K562 (cell line): ENCODE measurements around the gene COL26A1. TPM values are rescaled to one million over a fixed set of nuclear protein-coding genes. Genes with fewer than 3 reads are reported as not detected.

Source experiments
- ATAC-seq: fragments of 200-7000 bp; cut with Tn5 transposase; 3 replicates; pipeline ENCODE4 v1.9.1; 2020; ENCODE audit warnings: moderate library complexity
- BruUV-seq: library from RNA; stranded (reverse); fragments of 400-500 nt; replicated peaks from 2 replicates; lab custom pipeline; 2021; lab: Mats Ljungman, UMichigan
- CTCF ChIA-PET: fragments of 300-600 bp; formaldehyde crosslinking; extraction: SDS; loops from one replicate; lab custom pipeline; 2021; ENCODE audit warnings: low intra/inter-chr PET ratio; lab: Yijun Ruan, JAX
- POLR2A ChIA-PET: fragments of 300-600, 350-650 bp; sonication (Branson Sonifier 250); formaldehyde crosslinking; extraction: SDS; loops from one replicate; lab custom pipeline; 2021; ENCODE audit warnings: antibody characterized with exemption, inconsistent platforms; lab: Yijun Ruan, JAX
- DNase-seq, 4 experiments: peaks; one replicate each; pipeline versions ENCODE4 v3.0.0 to v3.0.0-alpha.2; 2011 to 2018; ENCODE audit warnings: low spot score in 3 of 4, mixed read lengths in 3 of 4; ENCODE audit errors: extremely low read depth in 1 of 4
- FAIRE-seq: peaks from 2 replicates; lab custom pipeline; 2011; peaks lifted over from hg19 to GRCh38; lab: Jason Lieb, UNC
- H2AFZ ChIP-seq: 2 replicates; pipeline ENCODE4 v1.6.0; 2011; ENCODE audit warnings: low read depth, low read length, control low read depth, inconsistent platforms
- H3K27ac ChIP-seq: fragments of 200-600 bp; 3 replicates; pipeline ENCODE4 v1.8.0; 2011; ENCODE audit warnings: low read depth, mild to moderate bottlenecking, control low read depth, inconsistent platforms, low read length, moderate library complexity, mixed read lengths; ENCODE audit errors: extremely low read depth
- H3K27me3 ChIP-seq, 2 experiments: fragments of 300-600 bp in 1 of 2; 2 replicates in 1 of 2; 3 replicates in 1 of 2; pipeline versions ENCODE4 v1.6.0 to v1.8.0; 2011; ENCODE audit warnings: inconsistent platforms in 2 of 2, low read length in 2 of 2, mild to moderate bottlenecking in 1 of 2, mixed read lengths in 1 of 2, moderate library complexity in 1 of 2; ENCODE audit not compliant: control insufficient read depth in 2 of 2, insufficient read depth in 2 of 2
- H3K36me3 ChIP-seq: fragments of 300-600 bp; 3 replicates; pipeline ENCODE4 v1.8.0; 2011; ENCODE audit warnings: mild to moderate bottlenecking, low read length, inconsistent platforms; ENCODE audit not compliant: control insufficient read depth, insufficient read depth
- H3K4me1 ChIP-seq, 2 experiments: fragments of 200-600 bp in 1 of 2; replicated peaks in 1 of 2; 2 replicates in 1 of 2; 3 replicates in 1 of 2; pipeline versions ENCODE4 v1.5.1 to v1.8.0; 2011; ENCODE audit warnings: inconsistent platforms in 2 of 2, low read length in 2 of 2, mild to moderate bottlenecking in 1 of 2, mixed read lengths in 1 of 2, moderate library complexity in 1 of 2; ENCODE audit not compliant: control insufficient read depth in 2 of 2, insufficient read depth in 2 of 2
- H3K4me2 ChIP-seq: 2 replicates; pipeline ENCODE4 v1.6.1; 2011; ENCODE audit warnings: low read length, control low read depth, inconsistent platforms, mixed read lengths; ENCODE audit not compliant: insufficient read depth
- H3K4me3 ChIP-seq: fragments of 200-600 bp; sonication (generic), shearing (Covaris generic); 2 replicates; pipeline ENCODE4 v1.5.1; 2016; ENCODE audit warnings: control low read depth, inconsistent platforms
- H3K79me2 ChIP-seq: fragments of 200-600 bp; 3 replicates; pipeline ENCODE4 v1.8.0; 2011; ENCODE audit warnings: low read length, inconsistent platforms; ENCODE audit not compliant: control insufficient read depth, insufficient read depth
- H3K9ac ChIP-seq, 2 experiments: 2 replicates each; pipeline versions ENCODE4 v1.6.0 to v1.6.1; 2011; ENCODE audit warnings: low read depth in 2 of 2, low read length in 2 of 2, control low read depth in 1 of 2, inconsistent platforms in 1 of 2, mild to moderate bottlenecking in 1 of 2, mixed read lengths in 1 of 2; ENCODE audit not compliant: insufficient read depth in 1 of 2
- H3K9me1 ChIP-seq: one replicate; pipeline ENCODE4 v1.6.0; 2011; ENCODE audit warnings: inconsistent platforms, mild to moderate bottlenecking, low read length, moderate library complexity; ENCODE audit not compliant: control insufficient read depth, insufficient read depth
- H3K9me3 ChIP-seq: replicated peaks from 2 replicates; pipeline ENCODE4 v1.5.1; 2011; ENCODE audit warnings: low read depth, low read length, inconsistent platforms; ENCODE audit not compliant: control insufficient read depth, insufficient read depth
- H4K20me1 ChIP-seq: replicated peaks from 2 replicates; pipeline ENCODE4 v1.6.1; 2011; ENCODE audit warnings: low read length, inconsistent platforms, mixed read lengths; ENCODE audit not compliant: control insufficient read depth, insufficient read depth
- HSF4 ChIP-seq: fragments of 250-450 bp; sonication (Bioruptor Pico); IDR thresholded peaks from 2 replicates; pipeline ENCODE4 v2.1.2; 2022; ENCODE audit warnings: mild to moderate bottlenecking, moderate library complexity, borderline replicate concordance
- POLR3A ChIP-seq: IDR thresholded peaks from 2 replicates; pipeline ENCODE4 v1.6.1; 2011; ENCODE audit warnings: borderline replicate concordance, mild to moderate bottlenecking, moderate library complexity; ENCODE audit not compliant: insufficient read length, insufficient read depth; ENCODE audit errors: extremely low read depth
- PYGO2 ChIP-seq: fragments of 450-650 bp; IDR thresholded peaks from 2 replicates; pipeline ENCODE4 v1.6.1; 2016; ENCODE audit warnings: mild to moderate bottlenecking, missing genetic modification characterization, moderate library complexity, missing compliant biosample characterization
- RBM34 ChIP-seq: fragments of 200-400 bp; formaldehyde crosslinking; IDR thresholded peaks from 2 replicates; pipeline ENCODE4 v1.6.1; 2018; ENCODE audit warnings: low read length, borderline replicate concordance; ENCODE audit not compliant: insufficient read depth
- TAF15 ChIP-seq: fragments of 200-400 bp; formaldehyde crosslinking; IDR thresholded peaks from 2 replicates; pipeline ENCODE4 v1.6.1; 2017; ENCODE audit warnings: mild to moderate bottlenecking, low read depth, low read length, moderate library complexity
- ZNF239 ChIP-seq: fragments of 250-450 bp; sonication (Bioruptor Pico); IDR thresholded peaks from 2 replicates; pipeline ENCODE4 v1.4.0; 2020; ENCODE audit warnings: mild to moderate bottlenecking
- ZNF79 ChIP-seq: fragments of 250-450 bp; sonication (Bioruptor Pico); IDR thresholded peaks from 2 replicates; pipeline ENCODE4 v1.4.0; 2020; ENCODE audit warnings: low read depth, mild to moderate bottlenecking, moderate library complexity
- WGBS: fragments of 100-300 bp; shearing (Covaris generic); methylation state at CpG from one replicate; pipeline ENCODE4 v1.1.6; 2016; ENCODE audit warnings: low coverage, mixed read lengths; ENCODE audit not compliant: insufficient coverage; ENCODE audit errors: missing lambda C conversion rate; 5-methylcytosine and 5-hydroxymethylcytosine counted together
- in situ Hi-C: fragments of 300-500 bp; cut with MboI; formaldehyde crosslinking; loops from 4 replicates; pipeline ENCODE4 v1.15.0; 2018; ENCODE audit warnings: inconsistent platforms, mixed read lengths
- intact Hi-C: fragments of 100-400 bp; cut with micrococcal nuclease; formaldehyde crosslinking; loops from 2 replicates; pipeline ENCODE4 v1.14.2; 2022
- polyA plus RNA-seq, 8 experiments: library from polyadenylated mRNA; depleted of rRNA in 4 of 8; stranded (reverse) in 5 of 8; unstranded in 3 of 8; fragments of >200 nt; fragmentation: Nextera tagmentation in 2 of 8; fragmentation: Illumina TruSeq in 1 of 8; extraction: Ambion mirVana in 2 of 8; extraction: Trizol in 1 of 8; gene quantifications; 2 replicates each; pipeline versions ENCODE4 v1.2.1 to v1.2.3, GENCODE V29; 2011 to 2014; ENCODE audit warnings: inconsistent platforms in 1 of 8, missing spikeins in 1 of 8
- total RNA-seq, 7 experiments: library from RNA; depleted of rRNA in 6 of 7; stranded (reverse); fragments of >200 nt in 6 of 7; fragmentation: Illumina TruSeq in 2 of 7; extraction: Trizol in 2 of 7; gene quantifications; 2 replicates each; pipeline versions ENCODE4 v1.2.1 to v1.2.3, GENCODE V29; 2011 to 2021; ENCODE audit warnings: low replicate concordance in 1 of 7
- TF ChIP-seq, protein P1 (sequence below): fragments of 450-650 bp; conservative IDR thresholded peaks from 2 replicates; pipeline ENCODE4 v1.6.1; 2016; ENCODE audit warnings: missing genetic modification characterization, low read depth, mild to moderate bottlenecking, control low read depth, missing compliant biosample characterization
- TF ChIP-seq, protein P2 (sequence below): fragments of 450-650 bp; IDR thresholded peaks from 2 replicates; pipeline ENCODE4 v1.6.1; 2018; ENCODE audit warnings: mild to moderate bottlenecking, low read depth; ENCODE audit not compliant: partially characterized antibody
- TF ChIP-seq, protein P3 (sequence below): fragments of 250-450 bp; sonication (Bioruptor Pico); IDR thresholded peaks from 2 replicates; pipeline ENCODE4 v1.6.1; 2021; ENCODE audit warnings: mild to moderate bottlenecking

The COL26A1 gene
- total and polyA plus RNA-seq, 9 of the 15 experiments (the other 6 are each of a cell fraction or from before 2014, with no cell fraction given): 0.04 to 0.39 (median 0.07) TPM; not detected in 5

DNA sequence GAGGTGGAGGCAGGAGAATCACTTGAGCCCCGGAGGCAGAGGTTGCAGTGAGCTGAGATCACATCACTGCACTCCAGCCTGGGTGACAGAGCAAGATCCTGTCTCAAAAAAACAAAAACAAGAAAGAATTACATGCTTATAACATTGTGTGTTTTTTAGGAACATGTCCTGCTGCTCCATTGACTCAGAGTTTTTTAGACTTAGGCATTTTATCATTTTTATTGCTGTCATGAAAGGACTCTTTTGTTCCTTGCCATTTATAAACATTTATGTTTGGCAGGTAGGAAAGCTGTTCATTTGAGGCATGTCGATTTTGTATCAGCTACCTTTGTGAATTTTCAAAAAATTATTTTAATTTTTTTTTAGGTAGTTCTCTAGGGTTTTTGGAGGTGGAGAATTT, 20.3 kb downstream of the COL26A1 start:
- Histone ChIP-seq H3K9me3 (no peaks in the 10 kb centered on the region), H3K9me1 (no peaks in the 10 kb centered on the region), H3K27ac (no peak overlapping the region), H3K36me3 (no peaks in the 10 kb centered on the region), H3K4me1 (peaks cover 0 to 5% of the 10 kb centered on the region in 2 experiments; a peak in 2 of 5 replicates), H3K79me2 (no peaks in the 10 kb centered on the region), H3K4me3 (no peak overlapping the region), H2AFZ (no peak overlapping the region), H4K20me1 (no peaks in the 10 kb centered on the region; the same call in 1 of the 2 replicates), H3K9ac (no peak overlapping the region), H3K27me3 (peaks cover 33 to 40% of the 10 kb centered on the region in 2 experiments), H3K4me2 (no peak overlapping the region)
- ChIA-PET CTCF (no interaction called here), POLR2A (no interaction called here)
- FAIRE-seq (no peak), ATAC-seq (no peak), DNase-seq (no peak)
- no TSS peak for BruUV-seq
- in situ Hi-C loops (no loop called here), intact Hi-C loops (no loop called here)
- TF ChIP-seq, protein P1, sequence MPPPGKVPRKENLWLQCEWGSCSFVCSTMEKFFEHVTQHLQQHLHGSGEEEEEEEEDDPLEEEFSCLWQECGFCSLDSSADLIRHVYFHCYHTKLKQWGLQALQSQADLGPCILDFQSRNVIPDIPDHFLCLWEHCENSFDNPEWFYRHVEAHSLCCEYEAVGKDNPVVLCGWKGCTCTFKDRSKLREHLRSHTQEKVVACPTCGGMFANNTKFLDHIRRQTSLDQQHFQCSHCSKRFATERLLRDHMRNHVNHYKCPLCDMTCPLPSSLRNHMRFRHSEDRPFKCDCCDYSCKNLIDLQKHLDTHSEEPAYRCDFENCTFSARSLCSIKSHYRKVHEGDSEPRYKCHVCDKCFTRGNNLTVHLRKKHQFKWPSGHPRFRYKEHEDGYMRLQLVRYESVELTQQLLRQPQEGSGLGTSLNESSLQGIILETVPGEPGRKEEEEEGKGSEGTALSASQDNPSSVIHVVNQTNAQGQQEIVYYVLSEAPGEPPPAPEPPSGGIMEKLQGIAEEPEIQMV: no peak
- TF ChIP-seq PYGO2 (tag) (no peak), TAF15 (no peak), ZNF239 (CRISPR knock-in tag) (no peak), POLR3A (no peak), RBM34 (no peak), ZNF79 (CRISPR knock-in tag) (no peak), HSF4 (CRISPR knock-in tag) (no peak)
- TF ChIP-seq, protein P2, sequence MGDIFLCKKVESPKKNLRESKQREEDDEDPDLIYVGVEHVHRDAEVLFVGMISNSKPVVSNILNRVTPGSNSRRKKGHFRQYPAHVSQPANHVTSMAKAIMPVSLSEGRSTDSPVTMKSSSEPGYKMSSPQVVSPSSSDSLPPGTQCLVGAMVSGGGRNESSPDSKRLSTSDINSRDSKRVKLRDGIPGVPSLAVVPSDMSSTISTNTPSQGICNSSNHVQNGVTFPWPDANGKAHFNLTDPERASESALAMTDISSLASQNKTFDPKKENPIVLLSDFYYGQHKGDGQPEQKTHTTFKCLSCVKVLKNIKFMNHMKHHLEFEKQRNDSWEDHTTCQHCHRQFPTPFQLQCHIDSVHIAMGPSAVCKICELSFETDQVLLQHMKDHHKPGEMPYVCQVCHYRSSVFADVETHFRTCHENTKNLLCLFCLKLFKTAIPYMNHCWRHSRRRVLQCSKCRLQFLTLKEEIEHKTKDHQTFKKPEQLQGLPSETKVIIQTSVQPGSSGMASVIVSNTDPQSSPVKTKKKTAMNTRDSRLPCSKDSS: no peak
- TF ChIP-seq, protein P3, sequence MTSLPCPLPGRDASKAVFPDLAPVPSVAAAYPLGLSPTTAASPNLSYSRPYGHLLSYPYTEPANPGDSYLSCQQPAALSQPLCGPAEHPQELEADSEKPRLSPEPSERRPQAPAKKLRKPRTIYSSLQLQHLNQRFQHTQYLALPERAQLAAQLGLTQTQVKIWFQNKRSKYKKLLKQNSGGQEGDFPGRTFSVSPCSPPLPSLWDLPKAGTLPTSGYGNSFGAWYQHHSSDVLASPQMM (CRISPR knock-in tag): no peak
- 0% methylated on average over 2 of the region's 2 CpGs for WGBS
